HFFc6 (cell line): Measurements from ENCODE around the gene THADA. TPM values are rescaled to one million over a fixed set of nuclear protein-coding genes. Genes with fewer than 3 reads are reported as not detected.

Source experiments
- DNase-seq: peaks from one replicate; pipeline ENCODE4 v3.0.0-alpha.2; 2018
- H3K27ac Mint-ChIP-seq: 2 replicates; pipeline ENCODE4 v1.8.0; 2020; ENCODE audit warnings: mild to moderate bottlenecking, mixed read lengths
- H3K27me3 Mint-ChIP-seq: 2 replicates; pipeline ENCODE4 v1.8.0; 2021; ENCODE audit warnings: mild to moderate bottlenecking, moderate library complexity, mixed read lengths; ENCODE audit not compliant: insufficient read depth
- H3K36me3 Mint-ChIP-seq: 2 replicates; pipeline ENCODE4 v1.8.0; 2021; ENCODE audit warnings: low read depth, mixed read lengths
- H3K4me1 Mint-ChIP-seq: 2 replicates; pipeline ENCODE4 v1.8.0; 2020; ENCODE audit warnings: low read depth, mixed read lengths
- H3K4me3 Mint-ChIP-seq: 2 replicates; pipeline ENCODE4 v1.8.0; 2020; ENCODE audit warnings: mild to moderate bottlenecking, moderate library complexity, mixed read lengths
- H3K9me3 Mint-ChIP-seq: 2 replicates; pipeline ENCODE4 v1.8.0; 2020; ENCODE audit warnings: mild to moderate bottlenecking, mixed read lengths
- total RNA-seq, 6 experiments: library from RNA; stranded (reverse); fragmentation: NEBNext Ultra II Directional; extraction: Animal tissue kit (Norgen Biotek cat#: 25700); gene quantifications; 2 replicates in 1 of 6; 3 replicates in 5 of 6; pipeline ENCODE4 v1.2.3, GENCODE V29; 2021
- TF ChIP-seq, protein P1 (sequence below): fragments of 200-600 bp; sonication (generic); IDR thresholded peaks from 2 replicates; pipeline ENCODE4 v1.5.0; 2021; ENCODE audit warnings: antibody characterized with exemption, mild to moderate bottlenecking

THADA gene
- total RNA-seq, 6 experiments from 2014 or later: 14.3 to 20.5 (median 17.3) TPM

DNA sequence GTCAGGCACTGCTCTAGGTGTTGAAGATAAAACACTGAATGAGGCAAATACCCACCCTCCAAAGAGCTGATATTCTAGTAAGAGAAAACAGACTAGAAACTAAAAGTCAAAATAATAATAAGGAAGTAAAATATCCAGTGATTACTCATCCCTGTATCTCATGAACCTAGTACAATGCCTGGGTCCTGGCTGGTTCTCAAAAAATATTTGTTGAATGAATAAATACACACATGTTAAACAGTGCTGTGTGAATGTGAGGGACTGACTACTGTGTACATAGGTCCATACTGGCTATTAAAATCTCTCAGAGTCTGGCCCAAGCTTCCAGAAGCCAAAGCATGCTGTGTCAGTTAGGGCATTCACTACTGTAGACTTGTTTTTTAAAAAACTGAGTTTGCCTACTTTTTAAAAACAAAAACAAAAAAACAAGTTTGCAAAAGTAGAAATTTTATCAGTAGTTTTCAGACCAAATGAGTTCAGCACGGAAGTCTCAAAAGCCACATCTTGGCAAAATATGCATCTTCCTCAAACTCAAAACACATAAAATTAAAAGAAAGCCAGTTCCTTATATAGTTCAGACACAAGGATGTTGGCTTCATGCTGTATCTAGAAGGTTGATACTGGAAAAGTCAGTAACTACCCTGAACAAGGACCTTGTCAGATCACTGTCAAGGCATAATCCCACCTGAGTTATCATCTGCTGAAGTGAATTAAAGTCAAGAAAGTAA, 136.2 kb downstream of the THADA start:
- Mint-ChIP-seq H3K4me3 (peak overlapping the region; percentile 49), H3K27ac (peak overlapping the region; percentile 44), H3K4me1 (peaks cover 85% of the 10 kb centered on the region), H3K27me3 (peaks cover 2% of the 10 kb centered on the region), H3K36me3 (peaks cover 6% of the 10 kb centered on the region; the same call in 1 of the 2 replicates), H3K9me3 (no peaks in the 10 kb centered on the region)
- peak; percentile 61 for DNase-seq
- TF ChIP-seq, protein P1, sequence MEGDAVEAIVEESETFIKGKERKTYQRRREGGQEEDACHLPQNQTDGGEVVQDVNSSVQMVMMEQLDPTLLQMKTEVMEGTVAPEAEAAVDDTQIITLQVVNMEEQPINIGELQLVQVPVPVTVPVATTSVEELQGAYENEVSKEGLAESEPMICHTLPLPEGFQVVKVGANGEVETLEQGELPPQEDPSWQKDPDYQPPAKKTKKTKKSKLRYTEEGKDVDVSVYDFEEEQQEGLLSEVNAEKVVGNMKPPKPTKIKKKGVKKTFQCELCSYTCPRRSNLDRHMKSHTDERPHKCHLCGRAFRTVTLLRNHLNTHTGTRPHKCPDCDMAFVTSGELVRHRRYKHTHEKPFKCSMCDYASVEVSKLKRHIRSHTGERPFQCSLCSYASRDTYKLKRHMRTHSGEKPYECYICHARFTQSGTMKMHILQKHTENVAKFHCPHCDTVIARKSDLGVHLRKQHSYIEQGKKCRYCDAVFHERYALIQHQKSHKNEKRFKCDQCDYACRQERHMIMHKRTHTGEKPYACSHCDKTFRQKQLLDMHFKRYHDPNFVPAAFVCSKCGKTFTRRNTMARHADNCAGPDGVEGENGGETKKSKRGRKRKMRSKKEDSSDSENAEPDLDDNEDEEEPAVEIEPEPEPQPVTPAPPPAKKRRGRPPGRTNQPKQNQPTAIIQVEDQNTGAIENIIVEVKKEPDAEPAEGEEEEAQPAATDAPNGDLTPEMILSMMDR: no peak

DNA sequence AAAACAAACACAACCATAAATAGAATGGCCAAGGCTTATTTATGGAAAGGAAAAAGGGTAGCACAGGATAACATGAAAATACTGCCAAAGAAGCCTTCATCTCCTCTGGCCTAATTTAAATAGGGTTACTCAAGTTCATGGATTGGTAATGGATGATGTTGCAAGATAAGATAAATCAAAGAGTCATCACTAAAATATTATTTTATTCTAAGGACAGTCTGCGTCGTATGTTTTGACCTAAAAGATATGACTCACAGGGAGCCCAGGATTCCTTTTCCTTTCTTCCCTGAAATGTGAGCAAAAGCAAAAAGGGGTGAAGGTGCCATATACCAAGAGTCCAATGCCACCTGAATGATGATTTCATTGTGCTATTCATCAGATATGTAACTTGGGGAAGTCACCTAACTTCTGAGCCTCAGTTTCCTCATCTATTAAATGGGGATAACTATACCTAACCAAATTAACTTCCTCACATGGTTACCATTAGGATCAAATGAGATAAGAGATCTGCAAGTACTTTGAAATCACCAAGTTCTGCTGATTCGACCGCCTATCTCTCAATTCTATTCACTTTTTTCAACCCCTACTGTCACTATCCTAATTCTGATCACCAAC, 137.7 kb downstream of the THADA start:
- Mint-ChIP-seq H3K27ac (peak overlapping the region; percentile 55), H3K4me3 (peak overlapping the region; percentile 15), H3K27me3 (peaks cover 2% of the 10 kb centered on the region), H3K36me3 (peaks cover 6% of the 10 kb centered on the region; the same call in 1 of the 2 replicates), H3K9me3 (no peaks in the 10 kb centered on the region), H3K4me1 (peaks cover 78% of the 10 kb centered on the region)
- peak; percentile 73 for DNase-seq
- TF ChIP-seq, protein P1: no peak

GRCh38 chr2:43455731-43456642, 139.9 kb downstream of the THADA start:
- TF ChIP-seq, protein P1: no peak; the same call in 1 of the 2 replicates
- H3K27me3 Mint-ChIP-seq: peaks cover 2% of the 10 kb centered on the region; the same call in 1 of the 2 replicates
- H3K36me3 Mint-ChIP-seq: peaks cover 11% of the 10 kb centered on the region; the same call in 1 of the 2 replicates
- H3K27ac Mint-ChIP-seq: no peak overlapping the region
- H3K4me3 Mint-ChIP-seq: peak overlapping the region; percentile 2; the same call in 1 of the 2 replicates
- no peaks in the 10 kb centered on the region for H3K9me3 Mint-ChIP-seq
- peaks cover 84% of the 10 kb centered on the region for H3K4me1 Mint-ChIP-seq
- peak; percentile 66 for DNase-seq

DNA sequence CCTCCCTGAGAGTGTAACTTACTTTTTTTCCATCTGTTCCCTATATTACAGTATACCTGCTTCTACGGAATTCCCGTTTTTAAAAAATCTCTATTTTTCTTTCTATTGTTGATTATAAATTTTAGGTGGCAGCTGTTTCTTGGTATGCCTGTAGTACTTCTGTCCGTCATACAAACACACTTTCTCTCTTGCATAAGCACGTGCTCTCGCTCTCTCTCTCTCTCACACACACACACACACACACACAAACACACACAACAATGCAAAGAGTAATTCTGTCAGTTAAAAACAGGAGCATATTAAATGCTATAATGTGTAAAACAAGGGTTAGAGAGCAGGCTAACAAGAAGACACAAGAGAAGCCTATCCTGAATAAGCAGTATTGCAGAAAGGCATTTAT, 140.5 kb downstream of the THADA start:
- Mint-ChIP-seq H3K27ac (no peak overlapping the region), H3K4me1 (peaks cover 77% of the 10 kb centered on the region)
- DNase-seq: no peak

DNA sequence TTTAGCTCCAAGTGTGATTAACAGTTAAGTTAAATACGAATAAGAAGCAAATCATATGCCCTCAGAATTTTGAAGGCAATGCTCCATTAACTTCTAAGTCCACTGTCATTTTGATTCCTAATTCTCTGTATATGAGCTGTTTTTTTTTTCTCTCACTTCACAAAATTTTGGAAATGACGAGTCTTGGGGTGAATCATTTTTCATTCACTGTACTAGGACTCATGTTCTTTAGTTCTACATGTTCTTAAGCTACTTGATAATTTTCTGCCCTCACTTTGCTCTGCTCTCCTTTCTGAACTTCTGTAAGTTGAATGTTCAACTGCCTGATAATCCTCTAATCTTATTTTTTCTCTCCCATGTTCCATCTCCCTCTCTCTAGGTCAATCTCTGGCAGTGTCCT, 141.0 kb downstream of the THADA start:
- H3K4me1 Mint-ChIP-seq: peaks cover 75% of the 10 kb centered on the region
- H3K27me3 Mint-ChIP-seq: no peaks in the 10 kb centered on the region
- no peaks in the 10 kb centered on the region for H3K9me3 Mint-ChIP-seq
- H3K4me3 Mint-ChIP-seq: no peak overlapping the region
- TF ChIP-seq, protein P1: no peak
- H3K36me3 Mint-ChIP-seq: peaks cover 6% of the 10 kb centered on the region; the same call in 1 of the 2 replicates
- no peak for DNase-seq
- H3K27ac Mint-ChIP-seq: no peak overlapping the region

More for the DNA sequence above, 140.5 kb downstream of the THADA start:
- H3K4me3 Mint-ChIP-seq: no peak overlapping the region
- H3K9me3 Mint-ChIP-seq: no peaks in the 10 kb centered on the region
- peaks cover 5% of the 10 kb centered on the region; the same call in 1 of the 2 replicates for H3K36me3 Mint-ChIP-seq
- no peaks in the 10 kb centered on the region for H3K27me3 Mint-ChIP-seq
- TF ChIP-seq, protein P1: no peak
